ENCODE data around the gene ETAA1.

Gene ETAA1

DNA sequence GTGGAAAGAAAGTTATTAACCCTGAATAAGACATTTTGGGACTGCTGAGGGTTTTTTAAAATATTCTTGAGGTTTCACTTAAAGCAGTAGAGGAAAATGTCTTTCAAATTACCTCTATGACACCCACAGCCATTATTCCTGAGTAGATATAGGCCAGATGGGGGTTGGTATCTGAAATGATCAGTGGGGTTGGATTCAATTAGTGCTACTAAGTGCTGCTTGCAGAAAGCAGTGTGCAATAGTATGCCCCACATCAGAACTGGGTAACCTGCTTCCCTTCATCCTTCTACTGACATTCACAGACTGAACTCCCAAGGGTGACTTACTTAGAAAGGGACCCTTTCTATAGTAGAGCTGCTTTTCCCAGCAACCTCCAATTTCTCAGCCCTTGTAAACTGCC lies 7.3 kb upstream of the ETAA1 start:
- H3F3A ChIP-seq (ENCODE audit: insufficient read depth): no peaks in the 10 kb centered on the region
- no peaks in the 10 kb centered on the region for H4K20me1 ChIP-seq (ENCODE audit: low read depth, low read length)
- no peaks in the 10 kb centered on the region for H3K27me3 ChIP-seq (ENCODE audit: low read length)
- H3K9me3 ChIP-seq (ENCODE audit: insufficient read depth, low read length): no peaks in the 10 kb centered on the region
- no peaks in the 10 kb centered on the region for H3K36me3 ChIP-seq (ENCODE audit: low read length)
- no peak overlapping the region for H3K9ac ChIP-seq (ENCODE audit: low read length)
- TF ChIP-seq EZH2phosphoT487 (conservative IDR thresholded peaks at IDR 0.05; ENCODE audit: low read length): no peak
- TF ChIP-seq, protein P1, sequence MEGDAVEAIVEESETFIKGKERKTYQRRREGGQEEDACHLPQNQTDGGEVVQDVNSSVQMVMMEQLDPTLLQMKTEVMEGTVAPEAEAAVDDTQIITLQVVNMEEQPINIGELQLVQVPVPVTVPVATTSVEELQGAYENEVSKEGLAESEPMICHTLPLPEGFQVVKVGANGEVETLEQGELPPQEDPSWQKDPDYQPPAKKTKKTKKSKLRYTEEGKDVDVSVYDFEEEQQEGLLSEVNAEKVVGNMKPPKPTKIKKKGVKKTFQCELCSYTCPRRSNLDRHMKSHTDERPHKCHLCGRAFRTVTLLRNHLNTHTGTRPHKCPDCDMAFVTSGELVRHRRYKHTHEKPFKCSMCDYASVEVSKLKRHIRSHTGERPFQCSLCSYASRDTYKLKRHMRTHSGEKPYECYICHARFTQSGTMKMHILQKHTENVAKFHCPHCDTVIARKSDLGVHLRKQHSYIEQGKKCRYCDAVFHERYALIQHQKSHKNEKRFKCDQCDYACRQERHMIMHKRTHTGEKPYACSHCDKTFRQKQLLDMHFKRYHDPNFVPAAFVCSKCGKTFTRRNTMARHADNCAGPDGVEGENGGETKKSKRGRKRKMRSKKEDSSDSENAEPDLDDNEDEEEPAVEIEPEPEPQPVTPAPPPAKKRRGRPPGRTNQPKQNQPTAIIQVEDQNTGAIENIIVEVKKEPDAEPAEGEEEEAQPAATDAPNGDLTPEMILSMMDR (IDR thresholded peaks at IDR 0.05; ENCODE audit: insufficient read depth, low read length, poor library complexity, severe bottlenecking): no peak
- no peak overlapping the region for H3K27ac ChIP-seq (ENCODE audit: low read depth, low read length)
- H2AFZ ChIP-seq (ENCODE audit: low read depth, low read length, severe bottlenecking): no peak overlapping the region
- no peaks in the 10 kb centered on the region for H3K79me2 ChIP-seq (ENCODE audit: insufficient read depth, low read length)
- no peaks in the 10 kb centered on the region for H3K9me2 ChIP-seq (replicated peaks; ENCODE audit: insufficient read depth, low read length)
- H3K4me3 ChIP-seq (ENCODE audit: insufficient read depth, low read length, poor library complexity, severe bottlenecking): no peak overlapping the region
- H3K4me2 ChIP-seq (ENCODE audit: low read depth, low read length, poor library complexity, severe bottlenecking): no peak overlapping the region

DNA sequence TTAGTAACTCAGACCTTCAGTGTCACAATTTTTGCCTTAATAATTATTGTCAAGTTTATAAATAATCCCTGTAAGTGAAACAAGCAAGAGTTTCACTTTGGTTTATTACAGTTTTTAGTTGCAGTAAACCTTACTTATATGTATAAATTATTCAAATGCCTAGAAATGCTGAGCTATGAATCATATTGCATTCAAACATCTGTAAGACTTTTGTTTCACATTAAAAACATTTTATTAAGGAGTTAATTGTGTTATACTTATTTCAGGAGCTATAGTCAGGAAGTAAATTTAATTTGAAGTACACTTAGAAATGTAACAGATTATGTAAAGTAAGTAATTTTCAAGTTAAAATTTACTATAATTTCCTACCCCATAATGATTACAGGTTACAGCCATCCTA lies 3.9 kb upstream of the ETAA1 start:
- H3K36me3 ChIP-seq (ENCODE audit: low read length): no peaks in the 10 kb centered on the region
- no peaks in the 10 kb centered on the region for H3K9me3 ChIP-seq (ENCODE audit: insufficient read depth, low read length)
- H3K4me3 ChIP-seq (ENCODE audit: insufficient read depth, low read length, poor library complexity, severe bottlenecking): no peak overlapping the region
- no peaks in the 10 kb centered on the region for H3F3A ChIP-seq (ENCODE audit: insufficient read depth)
- H3K27me3 ChIP-seq (ENCODE audit: low read length): no peaks in the 10 kb centered on the region
- H2AFZ ChIP-seq (ENCODE audit: low read depth, low read length, severe bottlenecking): no peak overlapping the region
- no peaks in the 10 kb centered on the region for H4K20me1 ChIP-seq (ENCODE audit: low read depth, low read length)
- H3K27ac ChIP-seq (ENCODE audit: low read depth, low read length): no peak overlapping the region
- H3K79me2 ChIP-seq (ENCODE audit: insufficient read depth, low read length): peaks cover 7% of the 10 kb centered on the region
- TF ChIP-seq, protein P1 (IDR thresholded peaks at IDR 0.05; ENCODE audit: insufficient read depth, low read length, poor library complexity, severe bottlenecking): no peak
- TF ChIP-seq EZH2phosphoT487 (conservative IDR thresholded peaks at IDR 0.05; ENCODE audit: low read length): no peak
- no peak overlapping the region for H3K4me2 ChIP-seq (ENCODE audit: low read depth, low read length, poor library complexity, severe bottlenecking)
- no peak overlapping the region for H3K9ac ChIP-seq (ENCODE audit: low read length)
- no peaks in the 10 kb centered on the region for H3K9me2 ChIP-seq (replicated peaks; ENCODE audit: insufficient read depth, low read length)

DNA sequence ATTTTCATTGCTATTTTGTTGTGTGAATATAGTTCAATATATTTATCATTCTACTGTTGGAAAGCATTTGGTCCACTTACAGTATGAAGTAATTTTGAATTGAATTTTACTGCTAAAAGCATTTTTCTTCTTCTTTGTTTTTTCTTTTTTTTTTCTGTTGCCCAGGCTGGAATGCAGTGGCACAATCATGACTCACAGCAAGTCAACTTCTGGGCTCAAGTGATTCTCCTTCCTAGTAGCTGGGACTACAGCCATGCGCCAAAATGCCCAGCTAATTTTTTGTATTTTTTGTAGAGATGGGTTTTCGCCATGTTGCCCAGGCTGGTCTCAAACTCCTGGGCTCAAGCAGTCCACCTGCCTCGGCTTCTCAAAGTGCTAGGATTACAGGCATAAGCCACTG lies 2.4 kb upstream of the ETAA1 start:
- Histone ChIP-seq H4K20me1 (ENCODE audit: low read depth, low read length) (no peaks in the 10 kb centered on the region), H3K4me3 (ENCODE audit: insufficient read depth, low read length, poor library complexity, severe bottlenecking) (no peak overlapping the region), H3K27me3 (ENCODE audit: low read length) (no peaks in the 10 kb centered on the region), H3F3A (ENCODE audit: insufficient read depth) (no peaks in the 10 kb centered on the region), H3K36me3 (ENCODE audit: low read length) (peaks cover 5% of the 10 kb centered on the region; the same call in 1 of the 2 replicates), H3K9ac (ENCODE audit: low read length) (no peak overlapping the region), H3K4me2 (ENCODE audit: low read depth, low read length, poor library complexity, severe bottlenecking) (no peak overlapping the region), H2AFZ (ENCODE audit: low read depth, low read length, severe bottlenecking) (no peak overlapping the region), H3K27ac (ENCODE audit: low read depth, low read length) (no peak overlapping the region), H3K9me3 (ENCODE audit: insufficient read depth, low read length) (no peaks in the 10 kb centered on the region), H3K9me2 (replicated peaks; ENCODE audit: insufficient read depth, low read length) (no peaks in the 10 kb centered on the region), H3K79me2 (ENCODE audit: insufficient read depth, low read length) (peaks cover 14% of the 10 kb centered on the region)
- TF ChIP-seq, protein P1 (IDR thresholded peaks at IDR 0.05; ENCODE audit: insufficient read depth, low read length, poor library complexity, severe bottlenecking): no peak
- no peak for TF ChIP-seq EZH2phosphoT487 (conservative IDR thresholded peaks at IDR 0.05; ENCODE audit: low read length)
